HG02610 (cell line): ENCODE data around the gene SNX9.
"Not testable (repeated sequence)": the region's sequence is repeated elsewhere in the genome, so short reads cannot be mapped to it uniquely, and the experiment has no call there.

Source experiments
- ATAC-seq: cut with Tn5 transposase; IDR thresholded peaks from one replicate; pipeline ENCODE4 v1.9.1; 2021; ENCODE audit warnings: mild to moderate bottlenecking, moderate library complexity; ENCODE audit not compliant: unreplicated experiment

SNX9 gene

DNA sequence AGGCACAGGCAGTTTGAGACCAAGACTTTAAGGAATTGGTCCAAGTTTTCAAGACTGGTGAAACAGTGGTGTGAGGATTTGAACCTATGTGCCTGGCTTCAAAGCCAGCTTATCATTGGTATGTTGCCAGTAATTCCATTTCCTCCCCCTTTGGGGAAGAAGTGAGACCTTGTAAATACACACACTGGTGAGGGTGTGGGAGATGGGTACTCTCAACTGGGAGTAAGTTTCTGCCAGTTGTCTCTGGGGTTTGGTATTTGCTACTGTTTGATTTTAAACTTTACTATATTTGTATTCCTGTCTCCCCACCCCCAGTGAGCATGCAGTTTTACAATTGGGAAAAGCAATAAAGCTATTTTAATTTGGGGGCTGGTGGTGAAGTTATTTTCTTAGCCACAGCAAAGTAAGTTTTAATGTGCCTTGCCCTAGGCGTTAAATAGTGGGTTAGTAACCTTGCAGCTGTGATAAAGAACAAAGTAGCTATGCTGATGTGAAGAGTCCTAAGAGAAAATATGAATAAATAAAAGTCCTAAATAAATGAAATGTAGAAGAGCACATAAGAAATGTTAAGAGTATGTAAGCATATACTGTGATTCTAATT is 31.0 kb downstream of the SNX9 start:
- no peak for ATAC-seq

DNA sequence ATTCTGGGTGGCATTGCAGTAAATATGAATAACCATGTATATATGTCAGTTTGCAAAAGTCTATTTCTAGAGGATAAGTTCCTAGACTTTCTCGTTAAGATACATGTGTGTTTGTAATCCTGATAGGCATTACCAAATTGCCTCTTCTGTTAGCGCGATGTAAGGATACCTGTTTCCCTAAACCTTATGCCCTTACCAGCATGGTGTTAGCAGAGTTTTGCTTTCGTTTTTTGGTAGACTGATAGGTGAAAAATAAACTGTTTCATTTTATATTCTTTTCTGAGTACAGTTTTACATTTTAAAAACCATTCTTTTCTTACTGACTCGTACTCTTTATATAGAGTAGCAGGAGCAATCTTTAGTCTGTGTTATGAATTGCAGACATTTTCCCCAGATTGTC is 32.3 kb downstream of the SNX9 start:
- ATAC-seq: no peak

DNA sequence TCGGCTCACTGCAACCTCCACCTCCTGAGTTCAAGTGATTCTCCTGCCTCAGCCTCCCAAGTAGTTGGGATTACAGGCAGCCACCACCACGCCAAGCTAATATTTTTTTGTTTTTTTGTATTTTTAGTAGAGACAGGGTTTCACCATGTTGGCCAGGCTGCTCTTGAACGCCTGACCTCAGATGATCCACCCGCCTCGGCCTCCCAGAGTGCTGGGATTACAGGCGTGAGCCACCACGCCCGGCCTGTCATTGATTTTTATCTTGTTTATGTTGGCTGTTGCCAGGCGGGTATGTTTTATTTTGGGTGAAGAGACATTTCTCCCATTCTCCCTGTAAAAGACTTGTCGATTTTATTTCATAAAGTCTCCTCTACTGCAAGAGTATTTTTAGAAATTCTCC is 32.8 kb downstream of the SNX9 start:
- not testable (repeated sequence) for ATAC-seq

DNA sequence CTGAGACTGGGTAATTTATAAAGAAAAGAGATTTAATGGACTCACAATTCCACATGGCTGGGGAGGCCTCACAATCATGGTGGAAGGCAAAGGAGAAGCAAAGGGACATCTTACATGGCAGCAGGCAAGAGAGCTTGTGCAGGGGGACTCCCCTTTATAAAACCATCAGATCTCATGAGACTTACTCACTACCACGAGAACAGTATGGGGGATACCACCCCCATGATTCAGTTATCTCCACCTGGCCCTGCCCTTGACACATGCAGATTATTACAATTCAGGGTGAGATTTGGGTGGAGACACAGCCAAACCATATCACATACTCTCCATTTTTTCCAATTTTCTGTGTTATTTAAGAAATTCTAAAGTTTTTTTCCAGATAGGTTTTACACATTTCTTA is 35.6 kb downstream of the SNX9 start:
- not testable (repeated sequence) for ATAC-seq

DNA sequence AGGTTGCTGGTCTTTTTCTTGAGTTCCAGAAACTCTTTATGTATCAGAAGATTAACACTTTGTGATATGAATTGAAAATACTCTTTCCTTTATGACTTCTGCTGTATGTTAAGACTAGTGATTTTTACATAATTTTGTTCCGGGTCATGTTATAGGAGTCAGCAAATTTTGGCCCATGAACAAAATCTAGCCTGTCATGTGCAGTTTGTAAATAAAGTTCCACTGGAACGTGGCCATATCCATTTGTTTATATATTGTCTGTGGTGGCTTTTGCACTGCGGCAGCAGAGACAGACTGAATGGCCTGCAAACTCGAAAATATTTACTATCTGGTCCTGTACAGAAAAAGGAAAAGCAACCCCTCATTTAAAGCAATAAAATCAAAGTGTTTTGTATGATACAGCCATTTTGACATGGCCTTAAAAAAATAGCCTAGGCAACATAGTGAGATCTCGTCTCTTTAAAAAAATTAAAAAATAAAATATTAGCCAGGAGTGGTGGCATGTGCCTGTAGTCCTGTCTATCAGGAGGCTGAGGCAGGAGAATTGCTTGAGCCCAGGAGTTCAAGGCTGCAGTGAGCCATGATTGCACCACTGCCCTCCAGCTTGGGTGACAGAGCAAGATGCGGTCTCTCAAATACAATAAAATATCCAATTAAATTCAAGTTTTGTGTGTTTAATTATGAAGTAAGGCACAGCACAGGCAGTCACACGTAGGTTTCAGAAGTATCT is 36.9 kb downstream of the SNX9 start:
- ATAC-seq: no peak

DNA sequence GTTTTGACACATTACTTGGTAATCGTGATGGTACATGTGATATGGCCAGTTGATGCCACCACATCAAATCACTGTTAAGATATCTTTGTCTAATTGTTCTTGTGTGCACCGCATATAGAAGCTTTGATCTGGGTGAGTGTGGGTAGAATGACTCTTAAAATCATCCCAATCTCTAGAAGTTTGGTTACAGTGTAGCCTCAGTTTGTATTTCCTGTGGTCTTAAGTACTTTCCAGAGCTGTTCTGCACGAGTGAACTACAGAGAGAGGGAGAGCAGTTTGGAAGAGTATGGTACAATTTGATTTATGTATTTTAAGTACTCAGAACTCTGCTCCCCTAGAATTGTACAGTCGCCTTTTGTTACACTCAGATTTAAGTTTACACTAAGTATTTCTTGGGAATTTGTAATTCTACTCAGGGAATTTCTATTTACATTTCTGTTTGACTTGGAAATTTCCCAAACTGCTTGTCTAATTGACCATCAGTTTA is 37.5 kb downstream of the SNX9 start:
- ATAC-seq: no peak

DNA sequence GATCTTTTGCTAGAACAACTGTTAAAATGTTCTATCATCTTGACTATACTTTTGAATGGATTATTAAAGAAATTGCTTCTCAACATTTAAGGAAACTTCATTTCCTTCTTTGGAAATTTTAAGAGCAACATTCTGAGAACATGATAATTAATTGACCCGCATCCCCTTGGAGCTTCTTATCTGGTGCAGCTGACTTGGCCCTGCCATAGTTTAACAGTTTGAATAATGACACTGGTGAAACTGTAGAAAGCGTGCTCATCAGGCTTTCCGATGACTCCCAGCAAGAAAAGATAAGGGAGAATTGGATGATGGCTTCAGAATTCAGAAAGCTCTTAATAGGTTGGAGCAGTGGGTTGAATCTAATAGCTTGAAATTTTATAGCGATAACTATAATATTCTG is 38.1 kb downstream of the SNX9 start:
- no peak for ATAC-seq

DNA sequence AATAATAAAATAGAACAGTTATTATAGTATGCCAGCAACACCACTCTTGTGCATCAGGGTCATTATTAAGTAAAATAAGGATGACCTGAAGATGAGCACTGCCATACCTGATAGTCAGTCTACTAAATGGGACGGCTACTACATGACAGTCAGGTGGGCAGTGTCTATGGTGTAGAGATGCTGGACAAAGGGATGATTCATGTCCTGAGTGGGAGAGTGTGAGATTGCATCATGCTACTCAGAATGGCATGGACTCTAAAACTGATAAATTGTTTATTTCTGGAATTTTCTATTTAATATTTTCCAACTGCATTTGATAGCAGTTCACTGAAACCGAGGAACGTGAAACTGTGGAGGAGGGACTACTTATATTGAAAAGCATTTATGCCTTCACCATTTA is 38.8 kb downstream of the SNX9 start:
- no peak for ATAC-seq

DNA sequence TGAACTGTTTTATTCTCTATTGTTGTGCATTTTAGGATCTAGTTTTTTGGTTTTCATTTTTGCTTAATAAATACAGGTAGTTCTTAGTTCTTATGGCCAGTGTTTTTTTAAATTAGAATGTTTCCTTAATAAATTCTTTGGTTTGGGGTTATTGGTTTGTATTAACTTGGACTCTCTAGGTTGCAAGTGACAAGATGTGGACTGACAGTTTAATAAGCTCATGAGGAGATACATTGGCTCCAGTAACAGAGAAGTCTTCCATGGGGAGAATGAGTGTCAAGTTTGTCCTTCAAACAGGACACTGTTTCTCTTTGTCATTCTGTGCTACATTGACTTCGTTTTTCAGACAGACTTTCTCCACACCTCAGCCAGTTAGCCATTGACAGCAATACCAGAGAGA is 39.7 kb downstream of the SNX9 start:
- ATAC-seq: no peak

DNA sequence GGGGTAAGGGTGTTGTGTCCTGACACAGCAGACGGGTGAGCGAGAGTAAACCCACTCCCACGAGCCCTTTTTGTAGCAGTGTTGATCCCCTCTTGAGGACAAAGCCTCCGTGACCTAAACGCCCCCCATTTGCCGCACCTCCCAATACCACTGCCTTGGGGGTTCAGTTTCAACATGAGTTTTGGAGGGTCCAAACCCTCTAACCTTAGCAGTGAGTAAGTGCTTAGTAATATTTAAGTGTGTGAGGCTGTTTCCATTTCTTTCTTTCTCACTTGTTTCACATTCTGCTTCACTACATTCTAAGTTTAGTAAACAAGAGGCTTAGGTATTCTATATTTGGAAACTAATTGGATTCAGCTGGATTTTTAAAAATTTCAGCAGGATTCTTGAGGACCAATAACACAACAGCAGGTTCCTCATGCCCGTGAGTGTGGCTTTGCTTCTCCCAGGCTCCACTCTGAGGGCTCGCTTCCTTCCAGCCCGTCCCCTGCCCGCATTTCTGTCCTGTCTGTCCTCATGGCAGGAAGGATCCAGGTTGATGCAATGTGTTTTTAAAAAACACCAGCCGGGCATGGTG is 41.2 kb downstream of the SNX9 start:
- no peak for ATAC-seq

DNA sequence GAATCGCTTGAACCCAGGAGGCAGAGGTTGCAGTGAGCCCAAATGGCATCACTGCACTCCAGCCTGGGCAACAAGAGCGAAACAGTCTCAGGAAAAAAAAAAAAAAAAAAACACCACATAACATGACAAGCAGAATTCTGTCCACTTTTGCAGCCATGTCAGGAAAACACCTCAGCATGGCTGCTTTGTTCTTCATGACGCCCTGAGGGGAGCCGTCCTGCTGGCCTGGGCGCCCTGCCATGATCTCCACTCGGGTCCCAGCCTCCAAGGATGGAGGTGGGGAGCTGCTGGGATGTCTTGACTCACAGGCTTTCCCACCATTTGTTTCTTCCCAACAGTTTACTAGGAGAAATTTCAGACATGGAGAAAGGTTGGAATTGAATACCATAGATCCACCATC is 42.2 kb downstream of the SNX9 start:
- no peak for ATAC-seq

DNA sequence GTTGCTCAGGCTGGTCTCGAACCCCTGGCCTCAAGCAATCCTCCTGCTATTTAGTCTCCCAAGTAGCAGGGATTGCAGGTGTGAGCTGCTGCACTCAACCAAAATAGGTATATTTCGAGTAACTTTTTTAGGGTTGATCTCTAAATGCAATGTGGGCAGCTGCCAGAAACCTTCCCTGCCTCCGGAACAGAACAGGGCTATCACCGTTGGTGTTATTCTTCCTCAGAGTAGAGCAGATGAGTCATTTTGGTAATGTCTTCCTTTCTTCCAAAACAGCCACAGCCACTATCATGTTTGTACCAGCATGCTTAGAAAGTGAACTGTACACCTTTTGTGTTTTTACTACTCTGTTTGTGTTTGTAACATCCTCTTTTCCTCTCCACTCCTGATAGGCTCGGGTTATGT is 44.1 kb downstream of the SNX9 start:
- no peak for ATAC-seq

DNA sequence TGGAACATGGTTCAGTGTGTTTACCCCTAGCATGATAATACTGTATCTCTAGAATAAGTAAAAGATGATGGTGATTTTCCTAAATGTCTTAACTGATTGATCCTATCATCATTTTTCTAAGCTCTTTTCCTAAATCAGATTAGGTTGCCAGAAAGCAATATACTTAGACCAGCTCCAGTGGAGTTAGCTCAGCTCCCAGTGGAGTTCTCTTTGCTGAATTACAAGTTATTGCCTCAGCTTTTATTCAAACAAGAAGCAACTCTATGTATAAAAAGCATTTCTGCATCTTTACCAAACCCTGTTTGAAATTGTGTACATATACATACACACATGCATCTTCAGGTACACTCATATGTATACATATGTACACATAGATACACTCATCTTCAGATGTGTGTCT is 44.9 kb downstream of the SNX9 start:
- no peak for ATAC-seq

DNA sequence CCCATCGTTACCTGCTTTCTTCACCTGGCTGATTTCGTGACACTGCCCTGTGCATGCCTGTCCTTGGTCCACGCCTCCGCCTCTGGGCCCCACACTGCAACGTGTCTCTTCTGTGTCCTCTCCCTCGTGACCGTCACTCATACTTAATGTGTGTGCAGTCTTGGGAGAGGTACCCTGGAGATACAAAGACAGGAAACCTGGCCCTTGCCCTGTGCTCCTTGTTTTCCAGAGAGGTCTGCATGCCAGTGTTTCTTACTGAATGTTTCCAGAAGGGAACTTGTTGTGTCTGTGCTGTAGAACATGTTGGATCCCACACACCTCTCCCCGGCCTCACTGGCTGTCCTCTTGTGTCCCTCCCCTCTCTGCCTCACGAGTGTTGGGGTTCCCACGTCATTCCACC is 45.8 kb downstream of the SNX9 start:
- no peak for ATAC-seq

DNA sequence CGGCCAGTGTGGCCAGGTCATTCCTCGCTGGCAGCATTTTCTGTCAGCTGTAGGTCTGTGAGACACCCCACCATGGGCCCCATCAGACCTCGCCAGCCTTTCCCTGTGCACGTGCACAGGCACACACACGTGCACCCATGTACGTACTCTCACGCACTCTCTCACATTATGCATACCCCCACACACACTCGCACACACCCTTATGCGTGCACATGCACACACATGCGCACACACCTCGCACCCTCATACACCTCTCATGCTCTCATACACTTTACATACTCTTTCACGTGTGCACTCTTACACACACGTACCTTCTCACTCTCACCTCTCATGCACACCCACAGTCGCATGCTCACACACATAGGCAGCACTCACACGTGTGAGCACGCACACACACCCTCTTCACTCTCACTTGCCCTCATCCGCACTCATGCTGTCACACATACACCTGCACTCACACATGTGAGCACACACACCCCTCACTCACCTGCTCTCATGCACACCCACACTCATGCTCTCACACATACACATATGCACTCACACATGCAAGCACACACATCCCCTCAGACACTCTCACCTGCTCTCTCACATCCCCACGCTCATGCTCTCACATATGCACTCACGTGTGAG is 46.7 kb downstream of the SNX9 start:
- no peak for ATAC-seq

DNA sequence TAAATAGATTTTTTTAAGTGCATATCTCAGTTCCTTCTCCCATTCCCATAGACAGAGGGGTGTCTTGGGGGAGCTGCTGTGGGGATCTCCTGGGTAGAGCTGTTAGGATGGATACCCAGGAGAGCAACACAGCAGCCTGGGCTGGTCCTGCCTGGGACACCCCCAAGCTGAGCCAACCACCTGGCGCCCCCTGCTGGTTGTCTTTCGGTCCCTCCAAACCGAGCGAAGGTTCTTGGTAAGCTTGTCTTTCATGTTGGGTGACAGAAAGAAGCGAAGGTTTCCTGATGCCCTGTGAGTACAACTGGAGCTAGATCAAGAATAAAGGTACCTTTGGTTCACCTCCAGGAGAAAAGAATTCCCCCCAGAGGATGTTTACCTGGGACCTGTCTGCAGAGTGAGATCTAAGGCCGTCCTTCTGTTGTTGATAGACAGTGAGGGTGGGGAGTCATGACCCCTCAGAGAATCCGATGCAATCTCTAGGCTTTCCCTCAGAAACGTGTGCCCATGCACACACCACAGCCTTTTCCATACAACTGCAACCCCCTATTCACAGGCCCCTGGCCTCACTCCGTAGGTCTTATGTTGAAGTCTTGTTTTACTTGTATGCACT is 50.8 kb downstream of the SNX9 start:
- peak; percentile 65 for ATAC-seq

DNA sequence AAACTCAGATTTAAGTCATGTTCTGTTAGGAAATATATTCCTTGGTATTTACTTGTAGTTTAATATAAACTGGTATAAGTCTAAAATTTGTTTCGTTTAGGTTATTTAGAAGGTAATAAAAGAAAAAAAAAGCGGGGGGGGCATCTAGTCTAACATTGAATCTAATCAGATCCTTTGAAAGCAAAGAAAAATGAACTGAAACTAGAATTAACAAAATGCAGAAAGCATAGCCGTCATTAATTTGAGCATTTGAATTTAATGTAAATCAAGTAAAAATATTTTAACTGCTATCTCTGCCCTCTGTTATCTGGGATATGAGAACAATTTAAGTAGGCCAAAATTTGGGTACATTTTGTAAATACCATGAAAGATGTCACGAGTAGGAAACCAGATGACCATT is 54.1 kb downstream of the SNX9 start:
- no peak for ATAC-seq

DNA sequence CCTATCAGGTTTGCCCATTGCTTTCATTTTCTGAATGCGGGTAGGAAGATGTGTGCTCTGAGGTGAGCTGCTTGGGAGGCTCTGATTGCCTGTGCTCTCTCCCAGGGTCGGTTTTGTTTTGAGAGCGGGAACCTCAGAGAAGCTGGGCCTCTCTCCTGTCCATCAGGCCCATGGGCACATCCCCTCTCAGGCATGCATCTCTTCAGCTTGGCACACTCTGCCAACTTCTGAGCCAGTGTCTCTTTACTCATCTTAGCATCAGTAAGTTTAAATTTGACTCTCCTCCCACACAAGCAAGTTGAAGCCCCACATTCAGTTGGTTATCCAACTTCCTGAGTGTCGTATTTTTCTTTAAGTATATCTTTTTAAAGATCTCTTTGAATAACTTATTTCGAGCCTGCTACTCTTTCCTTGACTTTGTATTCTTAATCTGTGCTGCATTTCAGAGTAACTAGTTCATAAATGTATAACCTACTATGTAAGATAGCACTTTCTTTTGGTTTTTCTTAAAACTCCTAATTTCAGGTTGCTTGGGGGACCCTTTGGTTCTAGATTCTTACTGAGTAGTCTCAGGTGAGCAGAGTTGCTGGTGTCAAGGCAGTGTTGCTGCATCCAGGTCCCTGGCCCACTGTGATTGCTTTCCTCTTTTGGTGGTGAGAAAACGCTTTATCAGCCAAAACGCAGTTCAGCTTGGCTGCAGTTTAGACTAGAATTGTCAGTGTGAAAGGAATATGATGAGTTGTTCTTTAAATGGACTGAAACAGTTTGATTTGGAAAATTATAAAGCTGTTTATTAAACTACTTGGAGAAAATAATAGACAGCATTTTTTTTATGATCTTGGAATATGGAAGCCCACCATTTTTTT is 54.8 kb downstream of the SNX9 start:
- ATAC-seq: no peak

DNA sequence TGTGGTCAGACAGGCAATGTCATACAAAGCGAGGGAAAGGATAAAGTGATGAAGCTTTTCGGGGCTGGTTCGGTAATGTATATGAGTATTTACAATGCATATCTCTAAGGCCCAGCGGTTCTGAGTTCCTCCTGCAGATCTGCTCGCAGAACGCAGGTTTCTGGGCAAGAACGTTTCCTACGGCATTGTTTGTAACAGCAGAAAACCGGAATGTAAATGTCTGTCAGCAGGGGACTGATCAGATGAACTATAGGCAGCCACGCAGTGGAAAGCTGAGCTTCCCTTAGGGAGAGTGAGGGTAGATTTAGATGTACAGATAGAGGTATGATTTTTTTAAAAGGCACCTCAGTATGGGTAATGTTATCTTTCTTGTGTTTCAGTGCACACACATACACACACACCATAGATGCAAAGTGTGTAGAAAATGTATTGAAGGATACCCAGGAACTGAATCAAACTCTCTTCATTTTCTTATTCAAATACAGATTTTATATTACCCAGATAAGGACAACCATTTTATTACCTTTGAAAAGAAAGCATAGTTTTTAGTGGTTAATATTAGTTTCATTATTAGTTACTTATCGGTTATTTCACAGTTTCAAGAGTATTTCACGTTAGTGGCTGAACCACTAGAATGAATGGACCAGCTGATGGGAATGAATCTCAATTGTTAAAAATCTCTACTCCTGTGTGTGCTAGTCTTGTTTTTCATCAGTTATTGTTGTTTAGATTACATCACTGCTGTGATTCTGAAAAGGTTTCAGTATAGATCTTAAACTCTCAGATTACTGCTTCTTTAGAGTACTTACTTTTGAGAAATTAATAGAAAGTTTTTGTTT is 56.2 kb downstream of the SNX9 start:
- ATAC-seq: peak; percentile 91

DNA sequence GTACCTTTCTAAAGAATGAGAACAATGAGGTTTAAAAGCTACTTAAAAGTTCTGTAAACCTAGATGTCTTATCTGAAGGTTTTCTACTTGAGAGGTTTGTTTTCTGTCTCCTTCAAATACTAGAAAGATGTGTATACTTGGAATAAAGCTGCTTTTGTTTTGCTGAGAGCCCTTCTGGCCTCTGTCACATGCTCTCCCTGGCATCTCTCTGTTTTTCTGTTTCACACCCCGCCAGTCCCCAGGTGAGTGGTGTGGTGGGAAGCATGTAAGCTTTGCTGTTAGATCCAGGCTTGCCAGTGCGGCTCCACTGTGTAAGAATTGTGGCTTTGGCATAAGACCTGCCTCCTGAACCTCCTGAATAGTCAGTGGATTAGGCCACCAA is 56.8 kb downstream of the SNX9 start:
- ATAC-seq: peak; percentile 31
